Right ventricle myocardium superior (tissue), 1 donor: ENCODE data around the gene TAX1BP1. TPM values are rescaled to one million over a fixed set of nuclear protein-coding genes. Genes with fewer than 3 reads are reported as not detected.

Experiments used
- ATAC-seq: fragments of 200-7000 bp; cut with Tn5 transposase; one replicate; pipeline ENCODE4 v1.9.1; 2020; ENCODE audit warnings: mild to moderate bottlenecking; ENCODE audit not compliant: poor library complexity
- DNase-seq: peaks from one replicate; pipeline ENCODE4 v3.0.0-alpha.2; 2020
- intact Hi-C: fragments of 100-400 bp; cut with DNase I; formaldehyde crosslinking; loops from one replicate; pipeline ENCODE4 v1.11.2; 2022
- long read RNA-seq: library from polyadenylated mRNA; unstranded; transcript quantifications from one replicate; pipeline ENCODE4 v2.0.0, GENCODE V29; 2021
- total RNA-seq: library from RNA; stranded (reverse); fragmentation: NEBNext Ultra II Directional; extraction: Animal tissue kit (Norgen Biotek cat#: 25700); gene quantifications from one replicate; pipeline ENCODE4 v1.2.1, GENCODE V29; 2021
- donor health status: DM: no; HTN: yes; CAD: no; lungs with severe emphysema.

Gene TAX1BP1
- 158 TPM for total RNA-seq
- long read RNA-seq, transcript TAX1BP1-201 (17 exons, 2,478 nt) = major isoform, 586 of 991 reads
- long read RNA-seq, transcript TAX1BP1-202 (17 exons, 2,892 nt) = minor isoform, 224 of 991 reads
- long read RNA-seq, partial matches to known transcripts = 34 of 991 reads
- long read RNA-seq, other reads (novel, unspliced or antisense) = 147 of 991 reads

GRCh38 chr7:27739909-27740448 is at the start of gene TAX1BP1:
TSS of gene TAX1BP1 (plus strand) at chr7:27740162. CDS start at chr7:27748525, 8,363 bp downstream.
- ATAC-seq = peak; percentile 100

GRCh38 chr7:27690649-27691048 is 49.3 kb upstream of the TAX1BP1 start:
- DNase-seq = no peak
- intact Hi-C loops = no loop called here
- no peak for ATAC-seq

More at GRCh38 chr7:27739909-27740448, at the start of gene TAX1BP1:
- DNase-seq = peak; percentile 98
- intact Hi-C loops = loop anchor here (10.0 kb wide), 2 partner anchors 75 to 185 kb away; partner anchors contain the start of gene HIBADH

- intact Hi-C loops = no loop called here
- no peak for DNase-seq
- peak; percentile 71 for ATAC-seq
Measured at GRCh38 chr7:27693794-27694193, 46.2 kb upstream of the TAX1BP1 start.

- intact Hi-C loops = no loop called here
- ATAC-seq (no peak), DNase-seq (no peak)
Measured at GRCh38 chr7:27695096-27695495, 44.9 kb upstream of the TAX1BP1 start.

- intact Hi-C loops = no loop called here
- DNase-seq = peak; percentile 44
- ATAC-seq = peak; percentile 62
Measured at GRCh38 chr7:27697861-27698430, 42.0 kb upstream of the TAX1BP1 start.

GRCh38 chr7:27699751-27700150 is 40.2 kb upstream of the TAX1BP1 start:
- DNase-seq (no peak), ATAC-seq (no peak)
- intact Hi-C loops = no loop called here

GRCh38 chr7:27700501-27700900 is 39.5 kb upstream of the TAX1BP1 start:
- ATAC-seq = no peak
- intact Hi-C loops = no loop called here
- no peak for DNase-seq

- intact Hi-C loops = no loop called here
- DNase-seq (no peak), ATAC-seq (no peak)
Measured at GRCh38 chr7:27703181-27703580, 36.8 kb upstream of the TAX1BP1 start.

- intact Hi-C loops = no loop called here
- ATAC-seq (peak; percentile 48), DNase-seq (no peak)
Measured at GRCh38 chr7:27704422-27705199, 35.4 kb upstream of the TAX1BP1 start.

- DNase-seq (no peak), ATAC-seq (no peak)
- intact Hi-C loops = no loop called here
Measured at GRCh38 chr7:27705200-27705594, 34.8 kb upstream of the TAX1BP1 start.

- intact Hi-C loops = no loop called here
- no peak for ATAC-seq
- DNase-seq = no peak
Measured at GRCh38 chr7:27708485-27708884, 31.5 kb upstream of the TAX1BP1 start.

- ATAC-seq (no peak), DNase-seq (no peak)
- intact Hi-C loops = no loop called here
Measured at GRCh38 chr7:27709137-27710075, 30.6 kb upstream of the TAX1BP1 start.

- no peak for ATAC-seq
Measured at GRCh38 chr7:27712217-27712616, 27.7 kb upstream of the TAX1BP1 start.

GRCh38 chr7:27714831-27715444 is 25.0 kb upstream of the TAX1BP1 start:
- intact Hi-C loops = no loop called here
- ATAC-seq (no peak), DNase-seq (no peak)

More at GRCh38 chr7:27712217-27712616, 27.7 kb upstream of the TAX1BP1 start:
- intact Hi-C loops = no loop called here
- DNase-seq = no peak

GRCh38 chr7:27723085-27723484 is 16.9 kb upstream of the TAX1BP1 start:
- intact Hi-C loops = no loop called here
- DNase-seq = no peak
- peak; percentile 55 for ATAC-seq

GRCh38 chr7:27727058-27727457 is 12.9 kb upstream of the TAX1BP1 start:
- no peak for ATAC-seq
- intact Hi-C loops = no loop called here
- DNase-seq = no peak

GRCh38 chr7:27730112-27730511 is 9.8 kb upstream of the TAX1BP1 start:
- intact Hi-C loops = loop anchor here (10.0 kb wide), 1 partner anchor 65 kb away; the partner anchor contains the start of gene HIBADH
- ATAC-seq (no peak), DNase-seq (no peak)

GRCh38 chr7:27734583-27734982 is 5.4 kb upstream of the TAX1BP1 start:
- DNase-seq (no peak), ATAC-seq (no peak)
- intact Hi-C loops = loop anchor here (10.0 kb wide), 1 partner anchor 70 kb away; the partner anchor contains the start of gene HIBADH
